OCI-LY7 (cell line): ENCODE results near the gene HS3ST3A1. TPM values are rescaled to one million over a fixed set of nuclear protein-coding genes. Genes with fewer than 3 reads are reported as not detected.

Source experiments
- BruUV-seq: library from RNA; stranded (reverse); fragments of 400-500 nt; replicated peaks from 2 replicates; lab custom pipeline; 2021; lab: Mats Ljungman, UMichigan
- CTCF ChIA-PET: fragments of 300-600 bp; sonication (Branson Sonifier 250); formaldehyde crosslinking; loops from one replicate; lab custom pipeline; 2022; ENCODE audit warnings: antibody characterized with exemption; ENCODE audit not compliant: unreplicated experiment; lab: Charles Lee
- POLR2A ChIA-PET: fragments of 300-600 bp; sonication (Branson Sonifier 250); formaldehyde crosslinking; loops from one replicate; lab custom pipeline; 2022; ENCODE audit warnings: antibody characterized with exemption; lab: Charles Lee
- DNase-seq: peaks from one replicate; pipeline ENCODE4 v3.0.0-alpha.2; 2015; ENCODE audit warnings: low spot score
- H2AFZ ChIP-seq: fragments of 200-600 bp; sonication (generic), shearing (Covaris generic); 2 replicates; pipeline ENCODE4 v1.6.1; 2014; ENCODE audit warnings: mild to moderate bottlenecking, antibody characterized with exemption, low read length, moderate library complexity
- H3K27ac ChIP-seq: fragments of 200-600 bp; sonication (generic); 2 replicates; pipeline ENCODE4 v1.5.1; 2014; ENCODE audit warnings: mixed run types, low read depth, mild to moderate bottlenecking, moderate library complexity, low read length, inconsistent platforms; ENCODE audit not compliant: poor library complexity, severe bottlenecking
- H3K36me3 ChIP-seq: fragments of 200-600 bp; sonication (generic); 2 replicates; pipeline ENCODE4 v1.6.1; 2014; ENCODE audit warnings: mild to moderate bottlenecking, antibody characterized with exemption, low read length, moderate library complexity, mixed read lengths; ENCODE audit not compliant: insufficient read depth
- H3K4me1 ChIP-seq: fragments of 200-600 bp; sonication (generic); 2 replicates; pipeline ENCODE4 v1.5.1; 2014; ENCODE audit warnings: mild to moderate bottlenecking, low read length; ENCODE audit not compliant: insufficient read depth, poor library complexity, severe bottlenecking
- H3K4me2 ChIP-seq: fragments of 200-600 bp; sonication (generic); 2 replicates; pipeline ENCODE4 v1.6.1; 2014; ENCODE audit warnings: mild to moderate bottlenecking, low read length
- H3K4me3 ChIP-seq: fragments of 200-600 bp; sonication (generic); 2 replicates; pipeline ENCODE4 v1.5.1; 2014; ENCODE audit warnings: mild to moderate bottlenecking, low read depth, low read length; ENCODE audit not compliant: poor library complexity, severe bottlenecking
- H3K79me2 ChIP-seq: fragments of 200-600 bp; sonication (generic); 2 replicates; pipeline ENCODE4 v1.6.1; 2016; ENCODE audit warnings: low read depth, mild to moderate bottlenecking, low read length, moderate library complexity, mixed read lengths; ENCODE audit not compliant: insufficient read depth
- H3K9me2 ChIP-seq: fragments of 200-600 bp; sonication (generic); 2 replicates; pipeline ENCODE4 v1.6.1; 2016; ENCODE audit warnings: mild to moderate bottlenecking, low read length, mixed read lengths; ENCODE audit not compliant: insufficient read depth
- H3K9me3 ChIP-seq: fragments of 200-600 bp; sonication (generic); 2 replicates; pipeline ENCODE4 v1.6.1; 2014; ENCODE audit warnings: mild to moderate bottlenecking, mixed run types, low read length, mixed read lengths
- H4K20me1 ChIP-seq: fragments of 200-600 bp; sonication (generic); 2 replicates; pipeline ENCODE4 v1.6.1; 2014; ENCODE audit warnings: mild to moderate bottlenecking, antibody characterized with exemption, low read length, moderate library complexity, mixed read lengths; ENCODE audit not compliant: insufficient read depth
- EZH2phosphoT487 ChIP-seq: fragments of 200-600 bp; sonication (generic); IDR thresholded peaks from 2 replicates; pipeline ENCODE4 v1.6.1; 2018; ENCODE audit warnings: low read depth, borderline replicate concordance, mild to moderate bottlenecking, mixed run types, antibody characterized with exemption, low read length, moderate library complexity, mixed read lengths
- intact Hi-C: fragments of 100-400 bp; cut with micrococcal nuclease; formaldehyde crosslinking; loops from one replicate; pipeline ENCODE4 v1.10.0; 2022; ENCODE audit not compliant: unreplicated experiment
- total RNA-seq, 2 experiments: library from RNA; depleted of rRNA in 1 of 2; stranded (reverse); fragments of >200 nt in 1 of 2; shearing (Covaris generic) in 1 of 2; gene quantifications; 2 replicates each; pipeline ENCODE4 v1.2.3, GENCODE V29; 2014 to 2022
- TF ChIP-seq, protein P1 (sequence below): fragments of 200-600 bp; sonication (generic); conservative IDR thresholded peaks from 2 replicates; pipeline ENCODE4 v1.5.1; 2014; ENCODE audit warnings: mild to moderate bottlenecking, antibody characterized with exemption, low read length, moderate library complexity, mixed read lengths

The HS3ST3A1 gene
- total RNA-seq, 2 experiments from 2014 or later: 0.72 TPM; not detected in 1

DNA sequence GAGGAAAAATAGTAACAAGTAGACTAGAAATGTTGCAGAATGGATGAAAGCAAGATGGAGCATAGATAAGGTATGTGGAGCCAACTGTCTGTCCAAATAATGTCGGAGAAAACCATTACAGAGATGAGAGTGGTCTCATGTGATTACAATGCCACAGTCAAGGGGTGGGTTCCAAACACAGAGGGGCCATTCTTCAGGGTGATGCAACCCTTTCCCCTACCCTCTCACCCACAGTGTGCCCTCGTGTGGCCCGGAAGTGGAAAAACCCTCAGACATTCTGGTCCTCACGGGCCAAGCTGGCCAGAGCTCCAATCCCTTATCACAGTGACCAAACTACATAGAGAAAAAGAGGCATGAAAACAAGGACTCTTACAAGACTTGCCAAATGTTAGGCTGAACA is 17.7 kb upstream of the HS3ST3A1 start:
- H3K79me2 ChIP-seq: no peaks in the 10 kb centered on the region
- no peak overlapping the region for H3K27ac ChIP-seq
- no peak overlapping the region for H2AFZ ChIP-seq
- H3K9me2 ChIP-seq: no peaks in the 10 kb centered on the region
- intact Hi-C loops: no loop called here
- H3K4me3 ChIP-seq: no peak overlapping the region
- no peaks in the 10 kb centered on the region for H3K4me1 ChIP-seq
- no peaks in the 10 kb centered on the region for H3K9me3 ChIP-seq
- H3K36me3 ChIP-seq: no peaks in the 10 kb centered on the region
- TF ChIP-seq, protein P1, sequence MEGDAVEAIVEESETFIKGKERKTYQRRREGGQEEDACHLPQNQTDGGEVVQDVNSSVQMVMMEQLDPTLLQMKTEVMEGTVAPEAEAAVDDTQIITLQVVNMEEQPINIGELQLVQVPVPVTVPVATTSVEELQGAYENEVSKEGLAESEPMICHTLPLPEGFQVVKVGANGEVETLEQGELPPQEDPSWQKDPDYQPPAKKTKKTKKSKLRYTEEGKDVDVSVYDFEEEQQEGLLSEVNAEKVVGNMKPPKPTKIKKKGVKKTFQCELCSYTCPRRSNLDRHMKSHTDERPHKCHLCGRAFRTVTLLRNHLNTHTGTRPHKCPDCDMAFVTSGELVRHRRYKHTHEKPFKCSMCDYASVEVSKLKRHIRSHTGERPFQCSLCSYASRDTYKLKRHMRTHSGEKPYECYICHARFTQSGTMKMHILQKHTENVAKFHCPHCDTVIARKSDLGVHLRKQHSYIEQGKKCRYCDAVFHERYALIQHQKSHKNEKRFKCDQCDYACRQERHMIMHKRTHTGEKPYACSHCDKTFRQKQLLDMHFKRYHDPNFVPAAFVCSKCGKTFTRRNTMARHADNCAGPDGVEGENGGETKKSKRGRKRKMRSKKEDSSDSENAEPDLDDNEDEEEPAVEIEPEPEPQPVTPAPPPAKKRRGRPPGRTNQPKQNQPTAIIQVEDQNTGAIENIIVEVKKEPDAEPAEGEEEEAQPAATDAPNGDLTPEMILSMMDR: peak; percentile 24; the same call in 1 of the 2 replicates
- no peak for TF ChIP-seq EZH2phosphoT487
- ChIA-PET CTCF (no interaction called here), POLR2A (no interaction called here)
- no TSS peak for BruUV-seq
- no peak overlapping the region for H3K4me2 ChIP-seq
- no peaks in the 10 kb centered on the region for H4K20me1 ChIP-seq
- DNase-seq: no peak

DNA sequence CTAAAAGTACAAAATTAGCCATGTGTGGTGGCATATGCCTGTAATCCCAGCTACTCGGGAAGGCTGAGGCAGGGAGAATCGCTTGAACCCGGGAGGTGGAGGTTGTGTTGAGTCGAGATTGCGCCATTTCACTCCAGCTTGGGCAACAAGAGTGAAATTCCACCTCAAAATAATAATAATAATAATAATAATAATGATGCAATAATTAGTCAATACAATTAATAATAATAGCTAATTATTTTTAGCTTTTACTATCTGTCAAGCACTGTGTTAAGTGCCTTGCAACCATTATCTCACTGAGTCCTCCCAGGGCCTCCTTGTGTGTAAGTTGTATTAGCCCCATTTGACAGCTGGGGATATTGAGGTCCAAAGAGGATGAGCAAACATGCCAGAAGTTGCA is 14.3 kb upstream of the HS3ST3A1 start:
- Histone ChIP-seq H3K9me3 (no peaks in the 10 kb centered on the region), H3K79me2 (no peaks in the 10 kb centered on the region), H3K4me2 (no peak overlapping the region), H3K4me3 (no peak overlapping the region), H3K4me1 (no peaks in the 10 kb centered on the region), H3K27ac (no peak overlapping the region), H3K9me2 (no peaks in the 10 kb centered on the region), H4K20me1 (no peaks in the 10 kb centered on the region), H2AFZ (no peak overlapping the region), H3K36me3 (no peaks in the 10 kb centered on the region)
- TF ChIP-seq, protein P1: no peak
- TF ChIP-seq EZH2phosphoT487: no peak
- CTCF ChIA-PET: no interaction called here
- DNase-seq: no peak
- POLR2A ChIA-PET: interaction anchor here (0.6 kb wide), 1 partner anchor 10 kb away, joined by 4 read pairs; no protein-coding TSS in a partner anchor
- BruUV-seq: no TSS peak
- intact Hi-C loops: no loop called here

GRCh38 chr17:13609941-13610340 is 8.2 kb upstream of the HS3ST3A1 start:
- no peak overlapping the region for H2AFZ ChIP-seq
- no TSS peak for BruUV-seq
- POLR2A ChIA-PET: no interaction called here
- no peak overlapping the region for H3K27ac ChIP-seq
- no peak overlapping the region for H3K4me2 ChIP-seq
- CTCF ChIA-PET: no interaction called here
- H4K20me1 ChIP-seq: no peaks in the 10 kb centered on the region
- H3K9me2 ChIP-seq: no peaks in the 10 kb centered on the region
- no peaks in the 10 kb centered on the region for H3K4me1 ChIP-seq
- H3K79me2 ChIP-seq: no peaks in the 10 kb centered on the region
- no peak overlapping the region for H3K4me3 ChIP-seq
- DNase-seq: no peak
- no peaks in the 10 kb centered on the region for H3K9me3 ChIP-seq
- no peaks in the 10 kb centered on the region for H3K36me3 ChIP-seq
- TF ChIP-seq, protein P1: no peak
- no peak for TF ChIP-seq EZH2phosphoT487
- intact Hi-C loops: no loop called here
